Adrenal gland (tissue), 12 donors: ENCODE results near the gene PTPRN2. TPM values are rescaled to one million over a fixed set of nuclear protein-coding genes. Genes with fewer than 3 reads are reported as not detected.
A peak's percentile ranks its signal among the peaks of the same experiment; 100 is the strongest.

ENCODE experiments used
- DNase-seq, 7 donors: peaks; one replicate each; pipeline ENCODE4 v3.0.0-alpha.2; 2019 to 2020
- H3K27ac ChIP-seq, 5 donors: fragments of 200-600 bp; sonication (generic) in 4 of 5; 1 replicate in 3 of 5; 2 replicates in 2 of 5; pipeline versions ENCODE4 v1.5.1 to v1.8.0; 2016 to 2020; ENCODE audit warnings: mild to moderate bottlenecking in 1 of 5
- H3K27me3 ChIP-seq: fragments of 200-600 bp; 2 replicates; pipeline ENCODE4 v1.8.0; 2021
- H3K36me3 ChIP-seq, 2 donors: fragments of 200-600 bp; replicated peaks in 1 of 2; 1 replicate in 1 of 2; 2 replicates in 1 of 2; pipeline versions ENCODE4 v1.5.1 to v1.8.0; 2018 to 2022
- H3K4me1 ChIP-seq, 2 donors: fragments of 200-600 bp; replicated peaks in 1 of 2; 1 replicate in 1 of 2; 2 replicates in 1 of 2; pipeline versions ENCODE4 v1.5.1 to v1.8.0; 2018 to 2021
- H3K4me3 ChIP-seq, 4 donors: fragments of 200-600 bp; sonication (generic) in 3 of 4; one replicate each; pipeline ENCODE4 v1.5.1; 2016 to 2018
- H3K9me3 ChIP-seq, 3 donors: fragments of 200-600 bp; sonication (generic) in 1 of 3; replicated peaks in 1 of 3; 1 replicate in 2 of 3; 2 replicates in 1 of 3; pipeline versions ENCODE4 v1.5.1 to v1.8.0; 2016 to 2021
- POLR2A ChIP-seq, 2 donors: fragments of 450-650 bp; IDR thresholded peaks; one replicate each; pipeline ENCODE4 v1.6.1; 2017; ENCODE audit warnings: antibody characterized with exemption in 2 of 2, mild to moderate bottlenecking in 2 of 2, moderate library complexity in 1 of 2
- WGBS, 4 donors: extraction: QIAGEN DNeasy Blood & Tissue Kit in 2 of 4; methylation state at CpG; one replicate each; pipeline versions ENCODE4 v1.1.5 to v1.1.7; 2013 to 2017; 5-methylcytosine and 5-hydroxymethylcytosine counted together
- intact Hi-C, 2 donors: fragments of 100-400 bp; cut with DNase I; formaldehyde crosslinking; loops; one replicate each; pipeline versions ENCODE4 v1.14.1 to v1.15.0; 2022 to 2023
- polyA plus RNA-seq, 3 donors: library from polyadenylated mRNA; stranded (reverse); fragments of 200-250 nt in 2 of 3; fragments of 350-450 nt in 1 of 3; fragmentation: Illumina TruSeq in 1 of 3; extraction: RNeasy Lipid Tissue Mini Kit (QIAGEN cat#74804) in 1 of 3; gene quantifications; one replicate each; pipeline ENCODE4 v1.2.3, GENCODE V29; 2013 to 2014
- total RNA-seq, 9 donors: library from RNA; depleted of rRNA in 4 of 9; stranded (reverse); fragments of >200 nt in 4 of 9; fragments of 120-200 nt in 1 of 9; fragmentation: NEBNext Ultra II Directional in 1 of 9; extraction: Animal tissue kit (Norgen Biotek cat#: 25700) in 1 of 9; gene quantifications; one replicate each; pipeline versions ENCODE4 v1.1.0 to v1.2.4, GENCODE V29; 2013 to 2023
- TF ChIP-seq, protein P1 (sequence below), 6 experiments: fragments of 450-650 bp in 4 of 6; fragments of 200-600 bp in 2 of 6; sonication (generic) in 1 of 6; IDR thresholded peaks; 1 replicate in 5 of 6; 2 replicates in 1 of 6; pipeline versions ENCODE4 v1.5.1 to v1.8.0; 2016 to 2021; ENCODE audit warnings: antibody characterized with exemption in 6 of 6, mild to moderate bottlenecking in 2 of 6, moderate library complexity in 1 of 6
- donor health status: healthy with polysubstance abuse.
- donor health status: Bipolar disorder and iron deficiency.
- donor health status: DM: yes; HTN: yes; CAD: no.
- donor health status: DM: no; HTN: no; CAD: no.
- donor health status: DM: no; HTN: no; CAD: no.
- donor health status: DM: yes; HTN: yes; CAD: no.

PTPRN2 gene
- total and polyA plus RNA-seq, 12 donors: 2.2 to 16.2 (median 3.4) TPM

DNA sequence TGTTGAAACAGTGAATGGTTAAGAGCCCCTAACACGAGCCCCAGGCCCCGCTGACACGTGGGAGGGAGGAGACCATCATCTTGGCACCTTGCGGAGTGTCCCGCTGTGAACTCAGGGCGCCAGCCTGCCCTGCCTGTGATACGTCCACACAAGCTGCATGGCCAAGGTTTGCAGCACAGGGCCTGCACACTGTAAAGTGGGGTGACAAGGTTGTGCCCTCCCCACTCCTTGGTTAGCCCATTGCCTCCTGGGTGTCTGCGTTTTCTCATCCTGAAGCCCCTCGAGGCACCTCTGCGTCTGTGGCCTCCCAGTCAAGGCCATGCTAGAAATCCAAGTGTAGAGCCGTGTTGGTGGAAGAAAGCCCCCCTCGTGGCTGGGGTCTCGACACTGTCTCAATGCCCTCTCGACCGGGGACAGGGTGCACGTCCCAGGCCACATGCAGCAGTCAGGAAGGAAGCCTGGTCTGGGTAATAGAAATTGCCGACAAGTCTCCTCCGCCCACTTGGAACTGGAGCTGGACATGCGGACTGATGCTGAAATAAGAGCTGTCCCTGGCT lies 1058.8 kb downstream of the PTPRN2 start:
- peak in 3 of 7 donors; percentile 7 to 28 (median 8) for DNase-seq
- 47 to 59% (median 52%) methylated on average over 15 to 19 of the region's 19 CpGs for WGBS, 4 donors

DNA sequence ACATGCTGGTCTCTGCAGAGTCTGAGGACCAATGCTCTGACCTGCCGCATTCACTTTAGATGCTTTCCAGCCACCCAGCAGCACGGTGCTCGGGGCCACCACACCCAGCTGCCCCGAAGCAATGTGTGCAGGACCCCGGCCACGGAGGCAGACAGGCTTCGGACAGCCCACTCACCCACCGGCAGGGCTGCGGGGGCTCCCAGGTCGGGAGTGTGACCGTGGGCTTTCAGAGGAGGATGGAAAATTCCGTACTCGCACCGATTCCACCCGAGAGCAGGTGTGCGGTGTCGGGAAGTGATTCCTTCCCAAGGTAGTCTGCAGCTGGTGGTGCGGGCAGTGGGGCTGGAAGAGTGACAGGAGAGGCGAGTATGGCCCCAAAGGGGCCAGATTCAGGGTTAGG lies 1059.9 kb downstream of the PTPRN2 start:
- no peaks in the 10 kb centered on the region for H3K27me3 ChIP-seq
- H3K4me3 ChIP-seq: no peak overlapping the region
- no peaks in the 10 kb centered on the region for H3K9me3 ChIP-seq
- no peaks in the 10 kb centered on the region for H3K36me3 ChIP-seq
- WGBS, 4 donors: 70 to 88% (median 84%) methylated on average over 8 to 19 of the region's 19 CpGs
- DNase-seq: peak in 2 of 7 donors; percentile 4 to 13
- no peaks in the 10 kb centered on the region for H3K4me1 ChIP-seq
- intact Hi-C loops: no loop called here
- H3K27ac ChIP-seq: no peak overlapping the region
- TF ChIP-seq, protein P1, sequence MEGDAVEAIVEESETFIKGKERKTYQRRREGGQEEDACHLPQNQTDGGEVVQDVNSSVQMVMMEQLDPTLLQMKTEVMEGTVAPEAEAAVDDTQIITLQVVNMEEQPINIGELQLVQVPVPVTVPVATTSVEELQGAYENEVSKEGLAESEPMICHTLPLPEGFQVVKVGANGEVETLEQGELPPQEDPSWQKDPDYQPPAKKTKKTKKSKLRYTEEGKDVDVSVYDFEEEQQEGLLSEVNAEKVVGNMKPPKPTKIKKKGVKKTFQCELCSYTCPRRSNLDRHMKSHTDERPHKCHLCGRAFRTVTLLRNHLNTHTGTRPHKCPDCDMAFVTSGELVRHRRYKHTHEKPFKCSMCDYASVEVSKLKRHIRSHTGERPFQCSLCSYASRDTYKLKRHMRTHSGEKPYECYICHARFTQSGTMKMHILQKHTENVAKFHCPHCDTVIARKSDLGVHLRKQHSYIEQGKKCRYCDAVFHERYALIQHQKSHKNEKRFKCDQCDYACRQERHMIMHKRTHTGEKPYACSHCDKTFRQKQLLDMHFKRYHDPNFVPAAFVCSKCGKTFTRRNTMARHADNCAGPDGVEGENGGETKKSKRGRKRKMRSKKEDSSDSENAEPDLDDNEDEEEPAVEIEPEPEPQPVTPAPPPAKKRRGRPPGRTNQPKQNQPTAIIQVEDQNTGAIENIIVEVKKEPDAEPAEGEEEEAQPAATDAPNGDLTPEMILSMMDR (IDR thresholded peaks at IDR 0.05): no peak
- no peak for TF ChIP-seq POLR2A (IDR thresholded peaks at IDR 0.05)

More for the DNA sequence above, 1058.8 kb downstream of the PTPRN2 start:
- H3K9me3 ChIP-seq: no peaks in the 10 kb centered on the region
- no peak overlapping the region for H3K4me3 ChIP-seq
- intact Hi-C loops: no loop called here
- H3K4me1 ChIP-seq: no peaks in the 10 kb centered on the region
- no peak overlapping the region for H3K27ac ChIP-seq
- H3K27me3 ChIP-seq: no peaks in the 10 kb centered on the region
- no peaks in the 10 kb centered on the region for H3K36me3 ChIP-seq
- TF ChIP-seq POLR2A (IDR thresholded peaks at IDR 0.05): no peak
- TF ChIP-seq, protein P1 (IDR thresholded peaks at IDR 0.05): no peak

DNA sequence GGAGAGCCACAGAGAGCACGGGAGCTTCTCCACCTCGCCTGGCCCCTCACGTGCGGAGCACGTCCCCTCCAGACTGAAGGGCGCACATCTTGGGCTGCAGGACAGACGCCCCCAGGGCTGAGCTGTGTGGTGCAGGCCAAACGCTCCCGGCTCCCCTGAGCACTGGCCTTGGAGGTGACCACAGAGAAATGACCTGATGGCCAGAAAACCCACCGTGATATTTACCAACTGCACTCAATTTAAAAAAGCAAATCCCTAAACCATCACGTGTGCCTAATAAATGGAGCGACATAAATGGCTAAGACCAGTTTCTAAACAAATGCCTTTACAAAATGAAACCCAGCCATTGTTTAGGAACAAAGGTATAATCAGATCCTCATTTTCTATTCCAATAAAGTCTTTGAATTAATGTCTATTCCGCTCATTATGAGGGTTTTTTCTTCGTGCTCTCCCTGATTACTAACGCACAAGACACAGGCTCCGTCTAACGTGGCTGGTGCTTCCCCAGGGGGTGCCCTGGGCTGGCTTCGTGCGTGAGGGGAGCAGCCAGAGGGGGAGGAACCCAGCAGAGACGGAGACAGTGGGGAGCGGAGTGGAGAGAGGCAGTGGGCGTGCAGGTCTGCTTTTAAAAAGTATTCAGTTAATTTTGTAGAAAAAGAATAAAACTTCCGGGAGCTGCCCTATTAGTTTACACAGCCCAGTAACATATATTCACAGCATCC lies 1060.5 kb downstream of the PTPRN2 start:
- H3K27ac ChIP-seq: no peak overlapping the region
- H3K4me1 ChIP-seq: no peaks in the 10 kb centered on the region
- 73 to 77% (median 73%) methylated on average over 15 to 23 of the region's 23 CpGs for WGBS, 4 donors
- no peaks in the 10 kb centered on the region for H3K9me3 ChIP-seq
- H3K36me3 ChIP-seq: no peaks in the 10 kb centered on the region
- DNase-seq: peak in 2 of 7 donors; percentile 4 to 7
- intact Hi-C loops: no loop called here
- H3K4me3 ChIP-seq: no peak overlapping the region
- no peaks in the 10 kb centered on the region for H3K27me3 ChIP-seq
- TF ChIP-seq POLR2A (IDR thresholded peaks at IDR 0.05): no peak
- TF ChIP-seq, protein P1 (IDR thresholded peaks at IDR 0.05): no peak

DNA sequence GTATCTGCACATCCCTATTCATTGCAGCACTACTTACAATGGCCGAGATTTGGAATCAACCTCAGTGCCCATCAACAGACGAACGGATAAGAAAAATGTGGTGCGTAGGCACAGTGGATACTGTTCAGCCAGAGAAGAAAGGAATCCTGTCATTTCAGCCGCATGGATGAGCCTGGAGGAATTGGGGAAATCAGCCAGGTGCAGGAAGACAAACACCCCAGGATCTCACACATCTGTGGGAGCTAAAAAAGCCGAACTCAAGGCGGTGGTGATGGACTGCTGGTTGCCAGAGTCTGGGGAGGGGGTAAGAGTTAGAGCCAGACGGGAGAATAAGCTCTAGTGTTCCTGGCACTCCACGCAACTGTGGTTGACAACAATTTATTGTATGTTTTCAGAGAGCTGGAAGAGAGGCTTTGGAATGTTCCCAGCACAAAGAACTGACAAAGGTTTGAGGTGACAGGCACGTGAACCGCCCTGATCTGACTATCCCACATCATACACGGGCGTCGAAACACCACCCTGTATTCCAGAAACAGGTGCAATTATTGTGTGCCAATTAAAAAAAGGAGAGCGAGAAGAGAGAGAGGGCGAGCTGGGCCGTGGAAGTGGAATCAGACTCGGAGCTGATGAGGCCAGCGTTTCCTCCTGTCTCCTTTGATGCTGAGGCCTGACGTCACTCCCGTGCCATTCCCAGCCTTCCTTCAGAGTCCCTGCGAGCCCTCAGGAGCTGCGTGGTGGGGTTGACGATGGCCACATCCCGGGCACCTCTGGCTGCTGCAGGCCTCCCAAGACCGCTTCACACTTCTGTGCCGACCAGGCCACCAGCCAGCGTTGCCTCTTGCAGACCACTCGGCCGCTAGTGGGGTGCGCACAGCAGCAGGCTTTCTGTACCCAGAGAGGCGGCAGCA lies 1061.4 kb downstream of the PTPRN2 start:
- no peaks in the 10 kb centered on the region for H3K36me3 ChIP-seq
- DNase-seq: peak in 2 of 7 donors; percentile 4 to 28
- H3K27ac ChIP-seq: no peak overlapping the region
- no peaks in the 10 kb centered on the region for H3K9me3 ChIP-seq
- whole genome bisulfite sequencing, 4 donors: 59 to 66% (median 65%) methylated on average over 25 to 32 of the region's 32 CpGs
- intact Hi-C loops: no loop called here
- TF ChIP-seq, protein P1 (IDR thresholded peaks at IDR 0.05): no peak
- no peaks in the 10 kb centered on the region for H3K4me1 ChIP-seq
- H3K4me3 ChIP-seq: no peak overlapping the region
- H3K27me3 ChIP-seq: no peaks in the 10 kb centered on the region
